NCI-H526 (cell line): ENCODE results near the gene PGC.

Source experiments
- DNase-seq, 2 experiments: peaks; one replicate each; lab custom pipeline; 2025; lab: John Stamatoyannopoulos, UW

PGC gene

DNA sequence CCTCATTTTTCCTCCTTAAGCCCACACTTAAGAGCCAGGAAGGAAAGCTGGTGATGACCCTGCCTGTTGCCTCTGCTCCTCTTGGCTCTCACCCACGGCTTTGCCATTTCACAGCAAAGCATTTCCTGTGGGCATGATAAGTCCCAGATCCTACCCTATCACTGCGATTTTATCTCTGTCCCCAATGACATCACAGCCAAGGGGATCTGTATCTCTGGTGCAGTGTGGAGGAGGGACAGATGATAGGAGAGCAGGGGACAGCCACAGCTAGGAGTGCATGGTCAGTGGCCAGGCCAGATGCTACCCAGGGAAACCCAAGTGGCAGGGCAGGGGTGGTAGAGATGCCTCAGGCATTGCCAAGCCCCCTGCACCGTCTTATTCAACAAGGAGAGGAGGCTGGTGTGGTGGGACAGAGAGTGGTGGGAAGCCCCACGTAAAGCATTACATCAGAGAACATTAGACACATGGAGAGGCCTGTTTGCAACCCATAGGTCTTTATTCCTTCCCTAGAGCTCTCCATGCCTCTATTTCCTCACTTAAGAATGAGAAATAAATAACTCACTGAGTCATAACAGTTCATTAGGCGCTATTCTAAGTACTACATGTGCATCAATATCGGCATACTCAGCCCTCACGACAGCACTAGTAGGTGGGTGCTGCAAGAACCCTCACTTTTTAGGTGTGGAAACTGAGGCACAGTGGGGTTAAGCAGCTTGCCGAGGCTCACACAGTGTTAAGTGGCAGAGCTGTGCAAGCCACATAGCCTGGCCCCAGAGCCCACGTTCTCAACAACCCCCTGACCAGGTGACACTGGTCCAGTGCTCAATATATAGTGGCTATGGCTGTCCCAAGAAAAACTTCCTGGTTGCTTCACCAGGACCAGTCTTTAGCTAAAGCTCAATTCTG lies 16.4 kb downstream of the PGC start:
- no peak for DNase-seq

DNA sequence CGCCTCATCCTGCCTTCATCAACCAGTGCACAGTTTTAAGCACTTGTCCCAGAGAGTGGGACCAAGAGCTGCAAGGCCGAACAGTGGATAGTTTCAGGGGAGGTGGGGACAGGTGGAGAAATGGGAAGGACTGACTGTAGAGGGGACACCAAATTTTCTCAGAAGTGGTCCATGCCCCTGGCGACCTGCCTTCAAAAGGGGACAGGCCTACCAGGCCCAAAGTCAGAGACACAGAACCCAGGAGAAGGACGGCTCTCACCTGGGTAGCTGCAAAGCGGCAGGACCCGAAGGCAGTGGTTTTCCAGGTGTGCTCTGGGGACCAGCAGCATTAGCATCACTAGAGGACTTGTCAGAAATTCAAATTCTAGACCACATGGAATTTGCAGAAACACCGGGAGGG lies 17.6 kb downstream of the PGC start:
- DNase-seq, result peak; percentile 9 to 51

- DNase-seq, result no peak
Observed at GRCh38 chr6:41728954-41729353, 18.2 kb downstream of the PGC start.

DNA sequence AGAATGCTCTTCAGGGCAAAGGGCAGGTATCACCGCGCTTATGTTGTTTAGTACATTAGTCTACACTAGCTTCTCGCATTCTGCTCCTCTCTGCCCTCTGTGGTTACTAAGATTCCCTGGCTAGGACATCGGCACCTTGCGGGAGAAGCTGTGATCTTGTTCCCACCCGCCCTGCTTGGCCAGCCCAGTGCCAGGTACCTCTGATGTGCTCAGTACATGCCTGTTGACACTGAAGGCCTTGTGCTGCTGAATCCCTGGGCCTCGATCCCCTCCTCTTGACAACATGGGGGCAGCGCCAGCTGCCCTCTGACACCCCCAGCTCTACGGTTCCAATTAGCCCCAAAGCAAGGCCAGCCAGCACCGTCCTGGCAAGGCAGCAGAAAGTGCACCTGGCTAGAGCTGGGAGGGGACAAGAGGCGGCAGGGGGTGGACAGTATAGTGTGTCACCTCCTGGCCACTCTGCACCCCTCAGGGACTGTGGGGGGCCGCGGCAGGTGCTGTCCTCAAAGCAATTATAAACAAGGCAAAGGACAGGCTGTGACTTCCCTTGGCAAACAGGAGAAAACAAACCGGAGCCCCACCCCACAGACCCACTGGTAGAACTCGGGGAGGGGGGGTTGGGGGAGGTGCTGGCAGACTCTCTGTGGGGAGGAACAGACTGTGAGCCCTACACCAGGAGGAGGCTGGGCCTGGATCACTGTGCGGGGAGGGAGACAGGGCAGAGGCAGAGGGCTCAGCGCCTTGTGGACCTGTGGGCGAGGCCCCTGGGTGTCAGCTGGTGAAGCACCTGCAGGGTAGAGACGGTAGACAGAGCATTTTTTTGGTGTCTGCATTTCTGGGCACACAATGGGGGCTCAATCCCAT lies 18.9 kb downstream of the PGC start:
- DNase-seq, result no peak

DNA sequence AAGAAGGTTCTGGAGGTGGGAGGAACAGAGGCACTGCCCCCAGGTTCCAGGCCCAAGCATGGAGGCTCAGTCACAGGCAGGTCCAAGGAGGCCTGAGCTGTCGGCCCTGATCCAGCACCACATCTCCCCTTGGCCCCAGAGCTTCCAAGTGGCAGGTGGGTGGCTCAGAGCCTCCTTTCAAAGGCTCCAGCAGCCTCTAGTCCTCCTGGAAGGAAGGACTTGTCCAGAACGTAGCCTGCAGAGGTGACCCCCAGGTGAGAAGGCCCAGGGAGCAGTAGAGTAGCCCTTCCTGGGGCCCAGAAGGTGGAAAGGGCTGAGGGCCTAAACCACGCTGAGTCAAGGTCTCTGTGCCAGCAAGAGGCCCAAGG lies 19.5 kb downstream of the PGC start:
- DNase-seq, result no peak

DNA sequence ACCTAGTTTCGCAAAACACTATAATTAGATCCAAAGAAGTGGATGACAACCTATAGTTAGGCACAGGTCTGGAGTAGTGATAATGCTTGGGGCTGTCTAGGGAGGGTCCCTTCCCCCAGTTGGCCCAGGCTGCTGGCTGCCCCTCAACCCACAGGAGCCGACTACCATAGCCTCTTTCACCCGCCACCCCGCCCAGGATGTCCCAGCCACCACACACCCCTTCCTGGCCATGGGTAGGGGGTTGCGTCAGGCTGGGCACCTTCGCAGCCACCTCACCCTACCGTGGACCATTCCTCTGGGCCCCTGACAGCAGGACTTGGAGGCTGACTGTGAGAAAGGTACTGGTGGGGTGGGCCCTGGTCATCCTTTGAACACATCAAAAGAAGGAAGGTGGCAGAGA lies 20.3 kb downstream of the PGC start:
- no peak for DNase-seq

GRCh38 chr6:41724586-41725501 lies 22.4 kb downstream of the PGC start:
- no peak for DNase-seq

DNA sequence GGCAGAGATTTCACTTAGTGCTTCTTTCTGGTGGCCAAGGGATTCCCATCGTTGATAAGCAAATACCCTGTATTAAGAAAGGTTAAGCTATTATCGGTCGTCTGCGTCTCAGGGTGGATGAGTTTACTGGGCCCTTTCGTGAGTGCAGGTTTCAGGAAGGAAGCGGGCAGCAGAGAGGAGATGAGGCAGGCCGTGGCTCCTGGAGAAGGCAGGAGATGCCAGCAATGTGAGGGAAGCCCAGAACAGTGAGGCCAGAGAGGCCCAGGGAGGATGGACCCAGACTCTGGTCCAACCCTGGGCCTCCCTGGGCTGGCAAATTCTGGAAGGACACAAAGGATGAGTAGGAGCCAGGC lies 23.0 kb downstream of the PGC start:
- DNase-seq, result no peak

- DNase-seq, result peak in 1 of 2 experiments; percentile 52
Observed at GRCh38 chr6:41723530-41724227, 23.5 kb downstream of the PGC start.

DNA sequence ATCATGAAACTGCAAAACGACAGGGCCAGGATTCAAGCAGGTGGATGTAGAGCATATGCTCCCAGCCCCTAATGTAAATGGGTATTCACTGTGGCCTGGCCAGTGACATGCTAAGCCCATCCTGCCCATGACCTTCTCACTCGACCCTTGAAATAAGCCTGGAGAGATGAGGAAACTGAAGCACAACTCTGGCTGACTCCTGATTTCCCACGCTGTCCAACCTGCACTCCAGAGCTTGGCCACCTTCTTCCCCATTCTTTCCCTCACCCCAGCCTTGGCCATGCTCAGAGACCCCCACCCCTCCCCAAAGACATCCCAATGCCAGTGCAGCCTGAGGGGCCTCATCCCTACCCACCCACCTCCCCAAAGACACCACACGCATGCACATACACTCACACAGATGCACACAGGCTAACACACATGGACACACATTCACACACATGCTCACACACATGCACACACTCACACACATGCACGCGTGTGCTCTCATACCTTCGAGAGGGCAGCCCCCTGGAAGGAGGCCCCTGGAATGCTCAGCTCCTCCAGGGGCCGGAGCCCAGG lies 24.1 kb downstream of the PGC start:
- DNase-seq, result no peak

GRCh38 chr6:41721414-41721813 lies 25.8 kb downstream of the PGC start:
- DNase-seq, result no peak

- no peak for DNase-seq
Observed at GRCh38 chr6:41720783-41721182, 26.4 kb downstream of the PGC start.

DNA sequence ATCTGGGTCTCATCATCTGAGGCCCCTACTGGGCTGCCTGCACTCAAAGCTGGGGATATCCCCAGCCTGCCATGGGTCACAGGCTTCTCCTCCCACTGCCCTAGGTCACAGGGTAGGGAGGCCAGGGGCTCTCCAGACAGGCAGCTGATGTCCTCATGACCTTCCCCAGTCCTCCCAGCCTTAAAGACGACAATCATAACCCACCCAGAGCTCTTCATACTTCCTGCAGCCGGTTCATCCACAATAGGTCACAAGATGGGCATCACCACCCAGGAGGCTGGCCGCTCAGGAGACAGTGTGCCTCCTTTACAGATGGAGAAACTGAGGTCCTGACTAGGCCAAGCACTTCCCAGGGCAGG lies 27.0 kb downstream of the PGC start:
- no peak for DNase-seq

DNA sequence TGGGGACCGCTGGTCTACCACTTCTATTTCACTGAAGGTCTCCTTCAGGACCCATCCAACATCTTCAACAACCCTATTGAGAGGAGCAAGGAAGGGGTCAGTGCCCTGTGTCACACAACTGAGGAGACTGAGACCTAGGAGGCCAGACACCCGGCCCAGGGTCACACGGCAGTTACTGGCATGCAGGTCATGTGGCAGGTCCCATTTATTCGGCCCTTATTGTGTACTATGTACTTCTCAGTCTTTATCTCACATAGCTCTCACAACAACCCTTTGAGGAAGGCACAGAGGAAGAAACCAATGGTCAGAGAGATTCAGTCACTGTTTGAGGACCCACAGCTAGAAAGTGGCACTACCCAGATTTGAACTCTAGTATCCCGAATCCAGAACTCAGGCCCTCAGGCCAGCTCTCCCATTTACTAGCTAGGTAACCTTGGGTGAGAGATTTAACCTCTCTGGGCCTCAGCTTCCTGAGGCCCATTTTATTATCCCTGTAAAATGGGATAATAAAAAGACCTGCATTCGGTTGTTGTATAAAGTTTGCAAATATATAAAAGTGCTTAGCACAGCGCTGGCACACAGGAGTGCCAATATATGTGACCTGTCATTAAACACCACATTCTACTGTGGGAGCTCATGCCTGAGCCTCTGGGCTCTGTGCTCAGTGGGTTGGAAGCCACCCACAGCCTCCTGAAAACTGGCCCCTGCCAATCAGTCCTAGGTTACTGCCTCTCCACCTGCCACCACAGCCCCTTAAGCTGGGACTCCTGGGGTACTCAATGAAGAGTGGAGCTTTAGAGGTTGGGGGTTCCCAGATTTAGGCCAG lies 27.5 kb downstream of the PGC start:
- no peak for DNase-seq

- DNase-seq, result no peak
Observed at GRCh38 chr6:41718828-41719227, 28.4 kb downstream of the PGC start.

DNA sequence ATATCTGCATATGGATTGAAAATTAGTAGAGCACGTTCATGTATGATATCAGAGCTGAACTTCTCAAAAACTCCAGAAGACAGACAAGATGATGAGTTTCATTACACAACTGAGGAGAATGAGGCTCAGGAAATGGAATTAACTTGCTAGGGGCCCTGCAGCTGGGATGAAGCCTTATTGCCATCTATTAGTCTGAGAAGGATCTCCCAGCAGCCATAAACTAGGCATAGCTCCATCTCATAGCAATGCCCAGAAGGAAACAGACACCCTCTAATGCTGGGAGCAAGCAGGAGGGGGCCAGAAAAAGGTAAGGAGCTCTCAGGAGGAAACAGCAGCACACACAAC lies 29.8 kb downstream of the PGC start:
- DNase-seq, result no peak

- no peak for DNase-seq
Observed at GRCh38 chr6:41716516-41717391, 30.4 kb downstream of the PGC start.

- DNase-seq, result no peak
Observed at GRCh38 chr6:41715795-41716515, 31.2 kb downstream of the PGC start.
